ENCODE data around the gene SCCPDH. TPM values are rescaled to one million over a fixed set of nuclear protein-coding genes. Genes with fewer than 3 reads are reported as not detected.

Gene SCCPDH
- total RNA-seq, 2 donors from 2014 or later: 25.1 to 28.9 TPM

- Mint-ChIP-seq H3K27ac (no peak overlapping the region), H3K4me1 (no peaks in the 10 kb centered on the region), H3K4me3 (no peak overlapping the region), H3K27me3 (ENCODE audit: insufficient read depth) (no peaks in the 10 kb centered on the region), H3K9me3 (peaks cover 3% of the 10 kb centered on the region), H3K36me3 (ENCODE audit: low read depth) (no peaks in the 10 kb centered on the region)
- Histone ChIP-seq H3K36me3 (ENCODE audit: control insufficient read depth, insufficient read depth, low read length) (no peaks in the 10 kb centered on the region), H3K27ac (ENCODE audit: low read depth, low read length) (no peak overlapping the region), H3K4me1 (ENCODE audit: control insufficient read depth, insufficient read depth, low read length) (no peaks in the 10 kb centered on the region), H3K9ac (ENCODE audit: extremely low read depth, low read length, poor library complexity, severe bottlenecking) (no peak overlapping the region), H3K4me3 (ENCODE audit: low read length) (no peak overlapping the region), H3K27me3 (ENCODE audit: control insufficient read depth, insufficient read depth, low read length, poor library complexity, severe bottlenecking) (no peaks in the 10 kb centered on the region), H3K9me3 (ENCODE audit: control insufficient read depth, low read length) (no peaks in the 10 kb centered on the region)
- no peak for TF ChIP-seq CTCF (conservative IDR thresholded peaks at IDR 0.05)
- 84 to 87% methylated on average over 8 of the region's 8 CpGs for WGBS, 2 experiments (ENCODE audit: insufficient coverage in 1 of 2, insufficient read length in 1 of 2)
- no peak for DNase-seq
Measured at GRCh38 chr1:246703581-246703980, 20.6 kb upstream of the SCCPDH start.

GRCh38 chr1:246705368-246705767 is 18.8 kb upstream of the SCCPDH start:
- no peaks in the 10 kb centered on the region for H3K4me1 Mint-ChIP-seq
- Histone ChIP-seq H3K27ac (ENCODE audit: low read depth, low read length) (no peak overlapping the region), H3K27me3 (ENCODE audit: control insufficient read depth, insufficient read depth, low read length, poor library complexity, severe bottlenecking) (no peaks in the 10 kb centered on the region), H3K9ac (ENCODE audit: extremely low read depth, low read length, poor library complexity, severe bottlenecking) (no peak overlapping the region), H3K4me1 (ENCODE audit: control insufficient read depth, insufficient read depth, low read length) (no peaks in the 10 kb centered on the region), H3K9me3 (ENCODE audit: control insufficient read depth, low read length) (no peaks in the 10 kb centered on the region), H3K36me3 (ENCODE audit: control insufficient read depth, insufficient read depth, low read length) (no peaks in the 10 kb centered on the region), H3K4me3 (ENCODE audit: low read length) (no peak overlapping the region)
- no peak for TF ChIP-seq CTCF (conservative IDR thresholded peaks at IDR 0.05)
- 80 to 82% methylated on average over 1 to 3 of the region's 3 CpGs for WGBS, 2 experiments (ENCODE audit: insufficient coverage in 1 of 2, insufficient read length in 1 of 2)
- H3K27ac Mint-ChIP-seq: no peak overlapping the region
- H3K9me3 Mint-ChIP-seq: peaks cover 8% of the 10 kb centered on the region
- H3K4me3 Mint-ChIP-seq: no peak overlapping the region
- no peaks in the 10 kb centered on the region for H3K27me3 Mint-ChIP-seq (ENCODE audit: insufficient read depth)
- no peaks in the 10 kb centered on the region for H3K36me3 Mint-ChIP-seq (ENCODE audit: low read depth)
- no peak for DNase-seq

- no peaks in the 10 kb centered on the region for H3K9me3 ChIP-seq (ENCODE audit: control insufficient read depth, low read length)
- Mint-ChIP-seq H3K36me3 (ENCODE audit: low read depth) (no peaks in the 10 kb centered on the region), H3K4me3 (no peak overlapping the region), H3K27ac (no peak overlapping the region), H3K4me1 (no peaks in the 10 kb centered on the region), H3K9me3 (peaks cover 28% of the 10 kb centered on the region), H3K27me3 (ENCODE audit: insufficient read depth) (peaks cover 13% of the 10 kb centered on the region)
- H3K9ac ChIP-seq (ENCODE audit: extremely low read depth, low read length, poor library complexity, severe bottlenecking): no peak overlapping the region
- TF ChIP-seq CTCF (conservative IDR thresholded peaks at IDR 0.05): no peak
- no peaks in the 10 kb centered on the region for H3K36me3 ChIP-seq (ENCODE audit: control insufficient read depth, insufficient read depth, low read length)
- H3K27me3 ChIP-seq (ENCODE audit: control insufficient read depth, insufficient read depth, low read length, poor library complexity, severe bottlenecking): no peaks in the 10 kb centered on the region
- WGBS, 2 experiments (ENCODE audit: insufficient coverage in 1 of 2, insufficient read length in 1 of 2): 92% methylated on average over 6 of the region's 6 CpGs; no CpG with 5 or more reads in 1 of the 2 experiments
- H3K27ac ChIP-seq (ENCODE audit: low read depth, low read length): no peak overlapping the region
- no peak overlapping the region for H3K4me3 ChIP-seq (ENCODE audit: low read length)
- no peak for DNase-seq
- no peaks in the 10 kb centered on the region for H3K4me1 ChIP-seq (ENCODE audit: control insufficient read depth, insufficient read depth, low read length)
Measured at GRCh38 chr1:246708166-246708565, 16.0 kb upstream of the SCCPDH start.

All from endodermal cell (in vitro differentiated cells).